ENCODE measurements around the gene GALC. TPM values are rescaled to one million over a fixed set of nuclear protein-coding genes. Genes with fewer than 3 reads are reported as not detected.

The GALC gene
- 10 to 100 TPM; 50.3 to 78.2 (median 67.2) TPM for total RNA-seq
- total RNA-seq (2013) = 63.5 TPM

- H3K9me3 Mint-ChIP-seq = no peaks in the 10 kb centered on the region
- ATAC-seq (peak; percentile 78 to 88 (median 85)), DNase-seq (peak; percentile 97)
- Histone ChIP-seq H3K9me3 (ENCODE audit: control insufficient read depth, insufficient read depth, low read length) (no peaks in the 10 kb centered on the region), H3K4me3 (ENCODE audit: low read length) (peak within 1 kb of the TSS; percentile 78), H3K27me3 (ENCODE audit: control insufficient read depth, insufficient read depth, low read length) (no peaks in the 10 kb centered on the region), H3K36me3 (ENCODE audit: control insufficient read depth, insufficient read depth, low read length) (peaks cover 2% of the 10 kb centered on the region), H3K4me1 (ENCODE audit: control insufficient read depth, insufficient read depth, low read length) (peaks cover 36% of the 10 kb centered on the region), H3K27ac (ENCODE audit: low read length) (peak within 1 kb of the TSS; percentile 98)
- H3K27ac Mint-ChIP-seq = peak within 1 kb of the TSS; percentile 93 to 97
- H3K4me1 Mint-ChIP-seq = peaks cover 70 to 77% of the 10 kb centered on the region in 2 donors
- intact Hi-C loops (cut with micrococcal nuclease) = loop anchor here (1.0 to 10.0 kb wide), 3 partner anchors 13 to 1962 kb away; partner anchors contain the start of genes EFCAB11 and TDP1
- no peaks in the 10 kb centered on the region for H3K27me3 Mint-ChIP-seq (ENCODE audit: low read depth in 2 of 2)
- 2% methylated on average over 83 of the region's 83 CpGs for WGBS (ENCODE audit: insufficient coverage)
- no peak for TF ChIP-seq CTCF (IDR thresholded peaks at IDR 0.05)
- peak within 1 kb of the TSS; percentile 98 for H3K4me3 Mint-ChIP-seq
- H3K36me3 Mint-ChIP-seq = no peaks in the 10 kb centered on the region
Observed at GRCh38 chr14:87992718-87993628, at the start of gene GALC. Gene GALC, minus strand, starts transcription at chr14:87993182. Its CDS starts 18 bp downstream, at chr14:87993164.

- no peak for TF ChIP-seq CTCF (IDR thresholded peaks at IDR 0.05)
- H3K27me3 Mint-ChIP-seq (ENCODE audit: low read depth in 2 of 2) = no peaks in the 10 kb centered on the region
- Histone ChIP-seq H3K4me3 (ENCODE audit: low read length) (no peak overlapping the region), H3K27me3 (ENCODE audit: control insufficient read depth, insufficient read depth, low read length) (no peaks in the 10 kb centered on the region), H3K27ac (ENCODE audit: low read length) (no peak overlapping the region), H3K36me3 (ENCODE audit: control insufficient read depth, insufficient read depth, low read length) (no peaks in the 10 kb centered on the region), H3K9me3 (ENCODE audit: control insufficient read depth, insufficient read depth, low read length) (no peaks in the 10 kb centered on the region), H3K4me1 (ENCODE audit: control insufficient read depth, insufficient read depth, low read length) (no peaks in the 10 kb centered on the region)
- WGBS (ENCODE audit: insufficient coverage) = 87% methylated on average over 1 of the region's 1 CpG
- H3K36me3 Mint-ChIP-seq = no peaks in the 10 kb centered on the region
- H3K9me3 Mint-ChIP-seq = no peaks in the 10 kb centered on the region
- DNase-seq = no peak
- no peak for ATAC-seq
- intact Hi-C loops (cut with micrococcal nuclease) = no loop called here
- H3K27ac Mint-ChIP-seq = no peak overlapping the region
- peaks cover 0 to 19% of the 10 kb centered on the region in 2 donors for H3K4me1 Mint-ChIP-seq
- no peak overlapping the region for H3K4me3 Mint-ChIP-seq
Observed at GRCh38 chr14:88040146-88040545, 47.2 kb upstream of the GALC start.

GRCh38 chr14:88039197-88039596 lies 46.2 kb upstream of the GALC start:
- Histone ChIP-seq H3K4me1 (ENCODE audit: control insufficient read depth, insufficient read depth, low read length) (no peaks in the 10 kb centered on the region), H3K27ac (ENCODE audit: low read length) (no peak overlapping the region), H3K4me3 (ENCODE audit: low read length) (no peak overlapping the region), H3K27me3 (ENCODE audit: control insufficient read depth, insufficient read depth, low read length) (no peaks in the 10 kb centered on the region), H3K36me3 (ENCODE audit: control insufficient read depth, insufficient read depth, low read length) (no peaks in the 10 kb centered on the region), H3K9me3 (ENCODE audit: control insufficient read depth, insufficient read depth, low read length) (no peaks in the 10 kb centered on the region)
- intact Hi-C loops (cut with micrococcal nuclease) = no loop called here
- TF ChIP-seq CTCF (IDR thresholded peaks at IDR 0.05) = no peak
- no peak overlapping the region for H3K4me3 Mint-ChIP-seq
- no peak for ATAC-seq
- H3K27me3 Mint-ChIP-seq (ENCODE audit: low read depth in 2 of 2) = no peaks in the 10 kb centered on the region
- H3K27ac Mint-ChIP-seq = no peak overlapping the region
- H3K4me1 Mint-ChIP-seq = peaks cover 0 to 19% of the 10 kb centered on the region in 2 donors
- no peak for DNase-seq
- no peaks in the 10 kb centered on the region for H3K36me3 Mint-ChIP-seq
- 60% methylated on average over 1 of the region's 3 CpGs for WGBS (ENCODE audit: insufficient coverage)
- no peaks in the 10 kb centered on the region for H3K9me3 Mint-ChIP-seq

All from natural killer cell (primary cell).